ENCODE measurements around the gene ENKD1. TPM values are rescaled to one million over a fixed set of nuclear protein-coding genes. Genes with fewer than 3 reads are reported as not detected.
A peak's percentile ranks its signal among the peaks of the same experiment; 100 is the strongest.

The ENKD1 gene, protein sequence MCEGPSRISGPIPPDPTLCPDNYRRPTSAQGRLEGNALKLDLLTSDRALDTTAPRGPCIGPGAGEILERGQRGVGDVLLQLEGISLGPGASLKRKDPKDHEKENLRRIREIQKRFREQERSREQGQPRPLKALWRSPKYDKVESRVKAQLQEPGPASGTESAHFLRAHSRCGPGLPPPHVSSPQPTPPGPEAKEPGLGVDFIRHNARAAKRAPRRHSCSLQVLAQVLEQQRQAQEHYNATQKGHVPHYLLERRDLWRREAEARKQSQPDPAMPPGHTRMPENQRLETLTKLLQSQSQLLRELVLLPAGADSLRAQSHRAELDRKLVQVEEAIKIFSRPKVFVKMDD
- total RNA-seq = 10 to 100 TPM in 1 of 2 experiments, 1 to 10 TPM in 1; 9.6 to 12.1 TPM

DNA sequence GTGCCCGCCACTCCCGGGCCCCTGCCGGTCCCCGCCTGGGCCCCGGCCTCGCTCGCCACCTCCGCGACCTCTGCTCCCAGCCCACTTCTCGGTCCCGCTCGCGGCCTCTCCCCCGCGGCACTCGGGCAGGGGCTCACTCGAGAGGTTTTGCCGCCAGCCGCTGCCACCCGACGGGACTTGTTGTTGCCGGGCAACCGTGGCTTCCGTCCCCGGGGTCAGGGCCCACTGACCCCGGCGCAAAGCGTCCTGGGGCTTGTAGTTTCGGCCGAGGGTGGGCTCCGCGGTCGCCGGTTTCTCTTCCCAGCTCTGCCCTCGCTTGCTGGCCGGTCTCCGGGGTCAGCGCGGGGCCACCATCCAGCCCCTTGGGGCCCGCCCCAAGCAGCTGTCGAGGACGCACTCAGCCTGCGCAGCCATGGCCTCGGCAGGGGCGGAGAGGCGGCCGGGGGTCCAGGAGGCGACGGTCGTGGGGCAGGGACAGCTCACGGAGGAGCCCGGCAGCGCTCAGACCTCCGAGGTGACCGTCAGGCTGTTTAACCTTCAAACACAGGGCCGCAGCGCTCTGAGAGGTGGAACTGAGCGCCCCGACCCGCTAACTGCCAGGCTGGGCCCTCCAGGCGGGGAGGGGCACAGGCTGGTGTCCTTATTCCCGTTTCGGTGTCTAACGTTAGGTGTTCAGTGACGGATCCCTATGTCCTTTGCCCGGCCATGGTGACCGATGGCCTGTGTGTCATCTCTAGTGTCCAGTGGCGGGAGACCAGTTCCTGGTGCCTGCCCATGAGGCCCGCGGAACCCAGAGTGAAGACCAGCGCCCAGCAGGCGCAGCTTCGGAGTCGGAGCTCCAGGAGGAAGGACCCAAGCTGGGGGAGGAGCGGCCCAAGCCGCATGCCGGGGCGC, at the start of gene ENKD1, which contains the start of gene C16orf86:
Gene ENKD1 (minus strand): TSS at position 192 of the 894 bp plus-strand sequence. CDS start 308 bp downstream, outside the sequence.
Gene C16orf86 (plus strand): TSS at position 256 of the 894 bp plus-strand sequence. CDS start 157 bp downstream, at position 413.
- peak within 1 kb of the TSS; percentile 93 for H3K4me3 Mint-ChIP-seq
- POLR2A ChIA-PET = interaction anchor here (0.5 to 3.4 kb wide), 8 partner anchors 7 to 204 kb away, joined by 3 to 20 read pairs (median 13); partner anchors contain the start of genes ACD, ATP6V0D1, CARMIL2 and CTCF
- peak within 1 kb of the TSS; percentile 82 for H3K27ac Mint-ChIP-seq
- no peaks in the 10 kb centered on the region for H3K27me3 Mint-ChIP-seq
- peak; percentile 51 for ATAC-seq (ENCODE audit: low read depth)
- no peaks in the 10 kb centered on the region for H3K9me3 Mint-ChIP-seq
- H3K36me3 Mint-ChIP-seq = no peaks in the 10 kb centered on the region
- DNase-seq = peak; percentile 85
- H3K4me1 Mint-ChIP-seq = peaks cover 6% of the 10 kb centered on the region

DNA sequence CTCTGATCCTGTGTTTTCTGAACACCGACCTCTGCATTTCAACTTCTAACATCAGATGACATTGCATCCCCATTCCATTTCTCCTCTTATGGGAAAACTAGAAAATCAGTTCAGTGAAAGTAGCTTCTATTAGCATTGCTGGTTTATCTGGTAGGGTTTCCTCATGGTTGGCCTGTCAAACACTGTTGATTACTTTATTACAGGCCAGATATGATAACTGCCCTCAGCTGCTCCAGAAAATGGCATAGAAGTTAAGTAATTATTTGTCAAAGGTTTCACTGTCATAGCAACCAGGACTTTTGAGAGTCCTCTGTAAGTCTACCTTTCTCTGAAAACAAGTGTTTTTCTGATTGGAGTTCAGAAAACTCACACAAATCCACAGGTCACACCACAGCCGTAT, 49.5 kb upstream of the ENKD1 start:
- H3K27me3 Mint-ChIP-seq = no peaks in the 10 kb centered on the region
- peaks cover 8% of the 10 kb centered on the region for H3K36me3 Mint-ChIP-seq
- DNase-seq (no peak), ATAC-seq (ENCODE audit: low read depth) (no peak)
- H3K9me3 Mint-ChIP-seq = no peaks in the 10 kb centered on the region
- no peak overlapping the region for H3K27ac Mint-ChIP-seq
- POLR2A ChIA-PET = no interaction called here
- no peak overlapping the region for H3K4me3 Mint-ChIP-seq
- peaks cover 37% of the 10 kb centered on the region for H3K4me1 Mint-ChIP-seq

DNA sequence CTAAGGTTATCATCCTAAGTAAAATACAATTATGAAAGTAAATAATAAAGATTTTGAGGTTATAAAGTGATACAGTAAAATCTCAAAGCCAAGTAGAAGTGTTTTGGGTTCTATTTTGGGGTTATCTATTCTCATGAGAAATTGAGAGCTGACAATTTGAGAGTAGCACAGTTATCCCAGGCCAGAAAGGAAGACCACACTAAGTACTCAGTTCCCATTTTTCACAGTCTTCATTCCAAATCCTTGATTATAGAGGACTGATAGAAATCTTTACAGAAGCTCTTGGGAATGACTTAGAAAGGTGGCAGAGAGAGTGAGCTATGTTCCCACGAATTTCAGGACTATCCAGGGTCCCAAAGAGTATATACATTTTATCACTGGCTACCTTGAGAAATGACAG, 48.0 kb upstream of the ENKD1 start:
- POLR2A ChIA-PET = no interaction called here
- ATAC-seq (ENCODE audit: low read depth) (no peak), DNase-seq (no peak)
- Mint-ChIP-seq H3K36me3 (peaks cover 8% of the 10 kb centered on the region), H3K4me1 (peaks cover 25% of the 10 kb centered on the region), H3K9me3 (no peaks in the 10 kb centered on the region), H3K27ac (no peak overlapping the region), H3K4me3 (no peak overlapping the region), H3K27me3 (no peaks in the 10 kb centered on the region)

DNA sequence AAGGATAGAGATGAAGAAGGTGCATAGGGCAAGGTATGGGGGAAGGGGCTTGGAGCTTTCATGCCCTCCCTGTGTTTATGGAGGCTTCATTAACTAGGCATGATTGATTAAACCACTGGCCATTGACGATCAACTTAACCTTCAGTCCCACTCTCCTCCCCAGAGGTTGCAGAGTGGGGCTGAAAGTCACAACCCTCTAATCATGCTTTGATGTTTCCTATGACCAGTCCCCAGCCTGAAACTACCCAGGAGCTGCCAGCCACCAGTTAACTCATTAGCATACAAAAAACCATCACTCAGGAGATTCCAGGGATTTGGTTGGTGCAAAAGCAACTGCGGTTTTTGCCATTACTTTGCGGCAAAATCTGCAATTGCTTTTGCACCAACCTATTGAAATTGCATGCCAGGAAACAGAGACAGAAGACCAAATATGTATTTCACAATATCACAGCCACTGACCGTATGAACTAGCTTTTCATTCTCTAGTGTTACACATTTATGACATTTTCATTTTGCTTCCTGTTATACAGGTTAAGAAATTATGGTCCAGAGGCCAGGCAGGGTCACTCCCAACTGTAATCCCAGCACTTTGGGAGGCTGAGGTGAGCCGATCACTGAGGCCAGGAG, 47.2 kb upstream of the ENKD1 start:
- Mint-ChIP-seq H3K4me3 (no peak overlapping the region), H3K9me3 (no peaks in the 10 kb centered on the region), H3K36me3 (peaks cover 8% of the 10 kb centered on the region), H3K4me1 (peaks cover 25% of the 10 kb centered on the region), H3K27me3 (no peaks in the 10 kb centered on the region), H3K27ac (no peak overlapping the region)
- ATAC-seq (ENCODE audit: low read depth) = no peak
- POLR2A ChIA-PET = no interaction called here
- DNase-seq = no peak

DNA sequence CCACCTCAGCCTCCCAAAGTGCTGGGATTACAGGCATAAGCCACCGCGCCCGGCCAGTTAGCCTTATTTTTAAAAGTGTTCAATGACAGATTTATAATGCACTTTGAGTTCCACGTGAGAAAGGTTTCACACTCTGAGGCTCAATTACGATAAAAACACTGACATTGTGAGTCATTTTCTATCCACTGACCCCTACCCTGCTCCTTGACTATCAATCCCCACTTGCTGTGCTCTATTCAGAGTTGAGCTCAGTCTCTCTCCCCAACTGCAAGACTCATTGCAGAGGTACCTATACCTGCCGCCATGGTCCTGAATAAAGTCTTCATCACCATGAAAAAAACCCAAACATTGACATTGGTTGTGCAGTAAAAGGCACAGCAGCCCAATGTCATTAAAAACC, 44.1 kb upstream of the ENKD1 start:
- POLR2A ChIA-PET = no interaction called here
- H3K27me3 Mint-ChIP-seq = no peaks in the 10 kb centered on the region
- no peak overlapping the region for H3K4me3 Mint-ChIP-seq
- no peak overlapping the region for H3K27ac Mint-ChIP-seq
- ATAC-seq (ENCODE audit: low read depth) = no peak
- DNase-seq = no peak
- H3K36me3 Mint-ChIP-seq = peaks cover 7% of the 10 kb centered on the region
- peaks cover 5% of the 10 kb centered on the region for H3K4me1 Mint-ChIP-seq
- H3K9me3 Mint-ChIP-seq = no peaks in the 10 kb centered on the region

DNA sequence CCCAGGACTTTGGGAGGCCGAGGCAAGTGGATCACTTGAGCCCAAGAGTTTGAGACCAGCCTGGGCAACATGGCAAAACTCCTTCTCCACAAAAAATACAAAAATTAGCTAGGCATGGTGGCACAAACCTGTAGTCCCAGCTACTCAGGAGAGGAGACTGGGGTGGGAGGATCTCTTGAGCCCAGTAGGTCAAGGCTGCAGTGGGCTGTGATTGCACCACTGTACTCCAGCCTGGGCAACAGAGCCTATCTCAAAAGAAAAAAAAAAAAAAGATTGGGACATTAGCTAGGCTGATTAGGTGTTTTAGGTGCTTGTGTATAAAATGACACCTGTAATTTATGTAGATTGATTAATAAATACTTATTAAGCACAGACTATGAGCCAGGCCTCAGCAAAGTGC, 42.5 kb upstream of the ENKD1 start:
- Mint-ChIP-seq H3K27ac (no peak overlapping the region), H3K9me3 (no peaks in the 10 kb centered on the region), H3K4me3 (no peak overlapping the region), H3K4me1 (peaks cover 5% of the 10 kb centered on the region), H3K27me3 (no peaks in the 10 kb centered on the region), H3K36me3 (peaks cover 7% of the 10 kb centered on the region)
- POLR2A ChIA-PET = no interaction called here
- no peak for ATAC-seq (ENCODE audit: low read depth)
- DNase-seq = no peak

DNA sequence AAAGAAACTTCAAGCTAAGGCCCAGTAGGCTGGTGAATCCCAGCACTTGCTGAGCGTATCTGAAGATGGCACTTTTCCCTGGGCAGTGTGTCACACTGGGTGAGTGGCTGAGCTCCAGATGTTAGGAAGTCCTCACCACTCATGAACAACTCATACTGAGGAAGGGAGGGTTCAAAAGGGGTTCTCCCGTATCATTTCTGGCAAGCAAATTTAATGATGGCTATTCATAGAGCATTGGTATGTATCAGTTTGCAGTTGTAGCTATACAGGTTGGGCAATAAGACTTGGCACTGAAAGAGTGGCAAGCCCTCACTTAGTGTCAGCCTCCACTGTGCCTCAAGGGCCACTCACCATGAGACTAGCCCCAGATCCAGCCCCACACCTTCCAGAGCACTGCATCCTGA, 41.8 kb upstream of the ENKD1 start:
- DNase-seq (no peak), ATAC-seq (ENCODE audit: low read depth) (no peak)
- no peak overlapping the region for H3K4me3 Mint-ChIP-seq
- no peaks in the 10 kb centered on the region for H3K27me3 Mint-ChIP-seq
- peaks cover 5% of the 10 kb centered on the region for H3K36me3 Mint-ChIP-seq
- peaks cover 8% of the 10 kb centered on the region for H3K4me1 Mint-ChIP-seq
- H3K27ac Mint-ChIP-seq = no peak overlapping the region
- POLR2A ChIA-PET = interaction anchor here (1.0 kb wide), 1 partner anchor 11 kb away, joined by 3 read pairs; the partner anchor contains the start of gene GFOD2
- no peaks in the 10 kb centered on the region for H3K9me3 Mint-ChIP-seq

DNA sequence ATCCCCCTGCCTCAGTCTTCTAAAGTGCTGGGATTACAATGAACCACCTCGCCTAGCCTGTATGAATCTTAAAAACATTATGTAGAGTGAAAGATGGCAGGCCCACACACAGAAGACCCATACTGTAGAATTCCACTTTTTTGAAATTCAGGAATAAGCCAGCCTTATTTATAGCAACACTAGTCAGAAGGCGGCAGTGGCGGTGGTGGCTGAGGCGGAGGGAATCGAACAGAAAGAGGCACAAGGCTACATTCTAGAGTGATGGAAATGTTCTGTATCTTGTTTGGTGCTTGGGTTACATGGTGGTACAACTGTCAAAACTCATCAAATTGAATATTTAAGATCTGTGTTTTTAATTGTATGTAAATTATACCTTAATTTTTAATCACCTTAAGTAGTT, 41.2 kb upstream of the ENKD1 start:
- POLR2A ChIA-PET = interaction anchor here (1.0 kb wide), 1 partner anchor 11 kb away, joined by 3 read pairs; the partner anchor contains the start of gene GFOD2
- Mint-ChIP-seq H3K36me3 (peaks cover 5% of the 10 kb centered on the region), H3K9me3 (no peaks in the 10 kb centered on the region), H3K27ac (no peak overlapping the region), H3K4me3 (no peak overlapping the region), H3K4me1 (peaks cover 14% of the 10 kb centered on the region), H3K27me3 (no peaks in the 10 kb centered on the region)
- DNase-seq = no peak
- no peak for ATAC-seq (ENCODE audit: low read depth)

DNA sequence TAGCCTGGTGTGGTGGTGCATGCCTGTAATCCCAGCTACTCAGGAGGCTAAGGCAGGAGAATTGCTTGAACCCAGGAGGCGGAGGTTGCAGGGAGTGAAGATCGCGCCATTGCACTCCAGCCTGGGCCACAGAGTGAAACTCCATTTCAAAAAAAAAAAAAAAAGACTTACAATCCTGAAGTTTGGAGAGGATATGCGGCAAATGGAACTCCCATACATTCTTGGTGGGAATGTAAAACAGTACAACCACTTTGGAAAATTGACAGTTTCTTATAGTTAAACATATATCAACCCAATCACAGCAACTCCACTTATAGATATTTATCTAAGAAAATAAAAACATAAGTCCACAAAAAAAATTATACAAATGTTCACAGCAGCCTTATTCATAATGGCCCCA, 40.7 kb upstream of the ENKD1 start:
- ATAC-seq (ENCODE audit: low read depth) = no peak
- Mint-ChIP-seq H3K27me3 (no peaks in the 10 kb centered on the region), H3K4me3 (no peak overlapping the region), H3K4me1 (peaks cover 15% of the 10 kb centered on the region), H3K36me3 (peaks cover 5% of the 10 kb centered on the region), H3K27ac (no peak overlapping the region), H3K9me3 (no peaks in the 10 kb centered on the region)
- no peak for DNase-seq
- POLR2A ChIA-PET = interaction anchor here (0.7 kb wide), 1 partner anchor 285 kb away, joined by 4 read pairs; no protein-coding TSS in a partner anchor

DNA sequence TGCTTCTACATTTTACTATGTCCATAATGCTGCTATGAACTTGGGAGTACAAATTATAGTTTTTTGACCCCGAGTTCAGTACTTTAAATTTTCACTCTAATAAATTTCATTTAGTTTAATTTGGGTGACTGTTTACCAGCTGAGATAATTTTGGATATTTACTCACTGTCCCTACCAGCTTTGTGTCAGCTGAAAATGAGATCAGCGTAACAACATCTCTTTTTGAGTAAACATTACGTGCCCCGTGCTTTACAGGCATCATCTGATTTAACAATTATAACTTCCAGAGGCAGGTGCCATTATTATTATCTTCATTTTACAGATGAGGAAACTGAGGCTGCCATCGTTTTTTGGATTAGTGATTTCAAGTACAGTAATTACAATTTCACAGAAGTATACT, 37.6 kb upstream of the ENKD1 start:
- DNase-seq (no peak), ATAC-seq (ENCODE audit: low read depth) (no peak)
- POLR2A ChIA-PET = interaction anchor here (2.3 kb wide), 1 partner anchor 15 kb away, joined by 9 read pairs; the partner anchor contains the start of gene GFOD2
- H3K27ac Mint-ChIP-seq = peak overlapping the region; percentile 84
- no peak overlapping the region for H3K4me3 Mint-ChIP-seq
- H3K9me3 Mint-ChIP-seq = no peaks in the 10 kb centered on the region
- H3K36me3 Mint-ChIP-seq = no peaks in the 10 kb centered on the region
- H3K4me1 Mint-ChIP-seq = peaks cover 13% of the 10 kb centered on the region
- no peaks in the 10 kb centered on the region for H3K27me3 Mint-ChIP-seq

DNA sequence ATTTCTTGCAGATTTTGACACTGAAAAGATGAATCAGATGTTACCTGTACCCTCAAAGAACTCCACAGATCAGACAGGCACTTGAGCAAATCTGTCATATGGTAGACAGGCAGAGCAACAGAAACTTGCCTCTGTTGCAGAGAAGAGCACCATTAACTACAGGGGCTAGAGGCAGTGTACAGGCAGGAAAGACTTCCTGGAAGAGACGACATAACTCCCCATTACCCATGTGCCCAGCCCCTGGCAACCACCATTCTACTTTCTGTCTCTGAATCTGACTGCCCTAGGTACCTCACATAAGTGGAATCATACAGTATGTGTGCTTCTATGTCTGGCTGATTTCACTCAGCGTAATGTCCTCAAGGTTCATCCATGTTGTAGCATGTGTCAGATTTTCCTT, 37.1 kb upstream of the ENKD1 start:
- H3K27ac Mint-ChIP-seq = peak overlapping the region; percentile 84

DNA sequence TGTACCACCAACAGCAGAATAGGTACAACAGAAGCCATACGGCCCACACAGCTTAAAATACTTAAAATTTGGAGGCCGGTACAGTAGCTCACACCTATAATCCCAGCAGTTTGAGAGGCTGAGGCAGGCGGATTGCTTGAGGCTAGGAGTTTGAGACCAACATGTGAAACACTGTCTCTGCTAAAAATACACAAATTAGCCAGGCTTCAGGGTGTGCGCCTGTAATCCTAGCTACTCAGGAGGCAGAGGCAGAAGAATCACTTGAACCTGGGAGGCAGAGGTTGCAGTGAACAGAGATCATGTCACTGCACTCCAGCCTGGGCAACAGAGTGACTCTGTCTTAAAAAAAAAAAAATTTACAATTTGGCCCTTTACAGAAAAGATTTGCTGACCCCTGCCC, 35.6 kb upstream of the ENKD1 start:
- no peaks in the 10 kb centered on the region for H3K9me3 Mint-ChIP-seq
- DNase-seq (no peak), ATAC-seq (ENCODE audit: low read depth) (no peak)
- H3K4me1 Mint-ChIP-seq = peaks cover 13% of the 10 kb centered on the region
- peaks cover 9% of the 10 kb centered on the region for H3K36me3 Mint-ChIP-seq
- POLR2A ChIA-PET = interaction anchor here (0.7 to 1.1 kb wide), 2 partner anchors 17 to 76 kb away, joined by 4 to 5 read pairs; partner anchors contain the start of gene GFOD2
- H3K27me3 Mint-ChIP-seq = no peaks in the 10 kb centered on the region
- H3K4me3 Mint-ChIP-seq = no peak overlapping the region
- no peak overlapping the region for H3K27ac Mint-ChIP-seq

More for the DNA sequence above, 37.1 kb upstream of the ENKD1 start:
- no peak for DNase-seq
- ATAC-seq (ENCODE audit: low read depth) = peak; percentile 93
- POLR2A ChIA-PET = interaction anchor here (2.3 kb wide), 1 partner anchor 16 kb away, joined by 9 read pairs; the partner anchor contains the start of gene GFOD2
- no peaks in the 10 kb centered on the region for H3K27me3 Mint-ChIP-seq
- no peaks in the 10 kb centered on the region for H3K9me3 Mint-ChIP-seq
- H3K4me1 Mint-ChIP-seq = peaks cover 13% of the 10 kb centered on the region
- H3K4me3 Mint-ChIP-seq = peak overlapping the region; percentile 49
- peaks cover 2% of the 10 kb centered on the region for H3K36me3 Mint-ChIP-seq

DNA sequence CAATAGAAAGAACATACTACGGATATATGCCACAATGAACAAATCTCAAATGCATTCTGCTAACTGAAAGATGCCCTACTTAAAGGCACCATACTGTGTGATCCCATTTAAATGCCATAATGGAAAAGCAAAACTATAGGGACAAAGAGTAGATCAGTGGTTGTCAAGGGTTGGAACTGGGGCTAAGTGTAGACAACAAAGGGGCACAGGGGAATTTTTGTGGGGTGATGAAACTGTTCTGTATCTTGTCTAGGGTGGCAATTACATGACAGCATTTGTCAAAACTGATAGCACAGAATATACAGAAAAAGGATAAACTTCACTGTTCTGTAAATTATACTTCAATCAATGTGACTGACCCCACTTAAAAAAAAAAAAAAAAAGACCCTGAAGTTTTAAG, 34.9 kb upstream of the ENKD1 start:
- no peaks in the 10 kb centered on the region for H3K27me3 Mint-ChIP-seq
- peaks cover 9% of the 10 kb centered on the region for H3K36me3 Mint-ChIP-seq
- POLR2A ChIA-PET = interaction anchor here (0.7 kb wide), 1 partner anchor 76 kb away, joined by 4 read pairs; no protein-coding TSS in a partner anchor
- peaks cover 16% of the 10 kb centered on the region for H3K4me1 Mint-ChIP-seq
- no peak for DNase-seq
- H3K9me3 Mint-ChIP-seq = no peaks in the 10 kb centered on the region
- ATAC-seq (ENCODE audit: low read depth) = no peak
- no peak overlapping the region for H3K27ac Mint-ChIP-seq
- H3K4me3 Mint-ChIP-seq = no peak overlapping the region

All from activated naive CD8-positive, alpha-beta T cell treated with anti-CD3 and anti-CD28 coated beads, Interleukin-2, amount 10 ng/mL, durations not matched to agents 7 days and 5 days (primary cell).